GM12873 (cell line): ENCODE results near the gene HAND2.

Source experiments
- TF ChIP-seq, protein P1 (sequence below): IDR thresholded peaks from 2 replicates; pipeline ENCODE4 v1.5.1; 2012; ENCODE audit warnings: low read depth, mild to moderate bottlenecking, moderate library complexity, low read length, control low read depth; ENCODE audit not compliant: insufficient read depth; ENCODE audit errors: missing control alignments

The HAND2 gene

DNA sequence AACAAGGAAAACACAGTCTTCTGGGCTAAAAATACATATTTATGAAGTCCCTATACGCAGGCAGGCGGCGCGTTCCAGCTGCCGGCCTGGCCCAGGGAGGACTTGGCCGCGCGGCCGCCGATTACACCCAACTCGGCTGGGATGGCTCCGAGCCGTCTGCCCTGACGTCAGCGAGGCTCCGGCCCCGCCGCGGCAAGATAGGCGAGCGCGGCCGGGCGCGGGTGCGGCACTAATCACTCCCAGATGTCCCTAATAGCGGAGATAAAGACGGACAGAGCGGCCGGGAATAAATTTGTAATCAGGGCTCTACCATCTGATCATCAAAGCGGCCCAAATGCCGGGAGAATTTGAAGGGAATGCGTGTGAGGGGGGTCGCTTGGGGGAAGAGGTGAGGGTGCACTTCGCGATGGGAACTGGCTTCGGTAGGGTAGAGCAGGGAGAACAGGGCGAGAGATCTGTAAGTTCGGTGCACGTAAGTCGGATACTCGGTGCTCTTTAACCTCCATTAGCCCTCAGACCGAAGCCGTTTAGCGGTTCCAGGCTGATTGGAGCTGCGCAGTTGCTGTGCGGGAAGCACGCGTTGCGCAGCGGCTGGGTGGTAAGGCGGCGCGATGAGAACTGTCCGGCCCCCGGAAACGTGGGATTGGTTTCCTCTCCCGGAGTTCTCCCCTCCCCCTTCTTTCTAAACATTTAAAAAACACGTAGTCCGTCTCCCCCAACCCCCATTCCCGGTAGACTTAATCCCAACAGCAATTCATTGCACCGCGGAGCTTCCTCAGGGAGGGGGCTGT lies 7.7 kb downstream of the HAND2 start:
- TF ChIP-seq, protein P1, sequence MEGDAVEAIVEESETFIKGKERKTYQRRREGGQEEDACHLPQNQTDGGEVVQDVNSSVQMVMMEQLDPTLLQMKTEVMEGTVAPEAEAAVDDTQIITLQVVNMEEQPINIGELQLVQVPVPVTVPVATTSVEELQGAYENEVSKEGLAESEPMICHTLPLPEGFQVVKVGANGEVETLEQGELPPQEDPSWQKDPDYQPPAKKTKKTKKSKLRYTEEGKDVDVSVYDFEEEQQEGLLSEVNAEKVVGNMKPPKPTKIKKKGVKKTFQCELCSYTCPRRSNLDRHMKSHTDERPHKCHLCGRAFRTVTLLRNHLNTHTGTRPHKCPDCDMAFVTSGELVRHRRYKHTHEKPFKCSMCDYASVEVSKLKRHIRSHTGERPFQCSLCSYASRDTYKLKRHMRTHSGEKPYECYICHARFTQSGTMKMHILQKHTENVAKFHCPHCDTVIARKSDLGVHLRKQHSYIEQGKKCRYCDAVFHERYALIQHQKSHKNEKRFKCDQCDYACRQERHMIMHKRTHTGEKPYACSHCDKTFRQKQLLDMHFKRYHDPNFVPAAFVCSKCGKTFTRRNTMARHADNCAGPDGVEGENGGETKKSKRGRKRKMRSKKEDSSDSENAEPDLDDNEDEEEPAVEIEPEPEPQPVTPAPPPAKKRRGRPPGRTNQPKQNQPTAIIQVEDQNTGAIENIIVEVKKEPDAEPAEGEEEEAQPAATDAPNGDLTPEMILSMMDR = no peak

- TF ChIP-seq, protein P1 = no peak
Observed at GRCh38 chr4:173521467-173522159, 8.4 kb downstream of the HAND2 start.

DNA sequence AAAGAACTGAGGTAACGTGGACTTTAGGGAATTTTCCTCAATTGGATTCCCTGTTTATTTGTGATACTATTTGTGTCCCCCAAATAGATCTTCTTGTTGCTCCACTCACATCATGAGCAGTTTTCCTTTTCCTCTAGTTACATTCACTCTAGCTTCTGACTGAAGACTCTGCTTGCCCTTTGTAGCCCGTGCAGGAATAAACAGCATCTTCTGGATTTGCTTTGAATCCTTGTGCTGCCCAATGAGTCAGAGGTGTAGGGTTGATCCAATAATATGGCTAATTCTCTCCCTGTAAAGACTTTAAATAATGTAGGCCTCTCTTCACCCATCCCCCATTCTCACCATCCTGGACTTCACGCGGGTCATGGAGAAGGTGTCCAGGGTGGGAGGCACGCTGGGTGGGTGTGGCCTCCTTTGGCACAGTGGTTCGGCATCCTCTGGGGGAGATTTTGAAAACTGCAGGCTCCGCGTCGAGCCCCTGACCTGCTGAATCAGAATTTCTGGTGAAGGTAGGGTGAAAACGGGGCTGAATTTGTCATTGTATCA lies 9.0 kb downstream of the HAND2 start:
- TF ChIP-seq, protein P1 = no peak

DNA sequence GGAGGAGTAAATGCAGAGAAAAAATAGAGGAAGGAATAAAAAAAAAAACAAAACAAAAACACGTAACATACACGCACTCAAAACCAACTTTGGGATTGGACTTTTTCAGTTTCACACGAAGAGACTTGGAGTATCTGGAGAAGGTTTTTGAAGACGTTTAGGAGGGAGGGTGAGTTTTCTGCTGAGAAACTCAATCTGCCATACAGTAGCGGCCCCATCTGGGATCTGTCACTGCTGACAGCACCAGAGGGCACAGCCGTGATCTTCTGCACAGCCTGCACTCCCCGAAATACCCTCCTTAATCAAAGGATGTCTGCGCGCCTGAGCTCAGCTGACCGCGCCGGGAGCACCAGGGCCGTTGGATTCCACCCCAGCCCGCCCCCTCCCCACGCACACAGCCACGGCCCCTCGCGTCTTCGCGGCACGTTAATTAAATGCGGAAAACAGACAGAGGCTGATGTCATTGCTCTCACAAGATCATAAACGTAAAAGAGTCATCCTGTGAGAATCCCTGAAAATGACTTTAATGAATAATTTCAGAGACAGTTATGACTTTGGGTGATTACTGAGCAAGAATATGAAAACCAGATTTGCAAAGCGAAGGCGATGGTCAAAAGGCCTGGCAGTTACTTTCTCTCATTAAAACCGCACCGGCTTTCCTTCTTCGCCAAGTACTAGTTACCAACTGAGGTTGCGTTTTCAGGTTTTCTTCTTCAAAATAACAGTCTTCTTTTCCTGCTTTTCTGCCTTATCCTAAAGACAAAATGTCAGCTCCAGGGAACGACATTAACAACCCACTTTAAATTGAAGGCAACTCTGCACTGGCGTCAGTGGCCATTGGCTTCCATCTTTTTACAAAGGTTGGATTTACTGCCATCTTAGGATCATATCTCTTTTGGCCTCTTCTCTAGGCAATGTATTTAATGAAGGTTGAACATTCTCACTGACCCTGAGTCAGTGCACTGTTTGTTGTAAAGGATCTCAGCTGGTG lies 10.6 kb downstream of the HAND2 start:
- TF ChIP-seq, protein P1 = no peak

GRCh38 chr4:173518425-173519102 lies 11.5 kb downstream of the HAND2 start:
- TF ChIP-seq, protein P1 = no peak

GRCh38 chr4:173517781-173518424 lies 12.1 kb downstream of the HAND2 start:
- TF ChIP-seq, protein P1 = no peak
